ENCODE results near the gene SRMS.

Gene SRMS

DNA sequence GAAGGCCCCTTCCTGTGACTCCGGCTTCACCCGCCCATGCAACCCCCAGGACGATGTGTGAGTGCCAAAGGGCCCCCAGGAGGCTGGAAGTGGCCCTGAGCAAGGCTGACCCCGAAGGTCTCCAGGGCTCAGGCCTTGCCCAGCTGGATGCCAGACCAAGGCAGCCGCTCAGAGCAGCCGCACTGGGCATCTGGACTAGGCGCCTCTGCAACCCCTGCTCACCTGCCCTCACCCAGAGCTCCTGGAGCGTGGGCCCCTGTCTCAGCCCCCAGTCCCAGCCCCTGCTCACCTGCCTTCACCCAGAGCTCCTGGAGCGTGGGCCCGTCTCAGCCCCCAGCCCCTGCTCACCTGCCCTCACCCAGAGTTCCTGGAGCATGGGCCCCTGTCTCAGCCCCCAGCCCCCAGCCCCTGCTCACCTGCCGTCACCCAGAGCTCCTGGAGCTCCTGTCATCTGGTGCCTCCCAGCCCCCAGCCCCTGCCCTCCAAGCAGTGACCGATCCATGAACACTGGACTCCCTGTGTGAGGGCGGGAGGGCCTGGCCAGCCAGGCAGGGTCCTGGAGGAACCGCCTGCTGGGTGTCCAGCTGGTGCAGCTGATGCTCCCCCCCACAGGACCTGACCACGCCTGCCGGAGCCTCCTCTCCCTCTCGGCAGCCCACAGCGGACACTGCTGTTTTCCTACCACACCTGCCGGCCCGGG, 1.1 kb downstream of the SRMS start:
- TF ChIP-seq, protein P1, sequence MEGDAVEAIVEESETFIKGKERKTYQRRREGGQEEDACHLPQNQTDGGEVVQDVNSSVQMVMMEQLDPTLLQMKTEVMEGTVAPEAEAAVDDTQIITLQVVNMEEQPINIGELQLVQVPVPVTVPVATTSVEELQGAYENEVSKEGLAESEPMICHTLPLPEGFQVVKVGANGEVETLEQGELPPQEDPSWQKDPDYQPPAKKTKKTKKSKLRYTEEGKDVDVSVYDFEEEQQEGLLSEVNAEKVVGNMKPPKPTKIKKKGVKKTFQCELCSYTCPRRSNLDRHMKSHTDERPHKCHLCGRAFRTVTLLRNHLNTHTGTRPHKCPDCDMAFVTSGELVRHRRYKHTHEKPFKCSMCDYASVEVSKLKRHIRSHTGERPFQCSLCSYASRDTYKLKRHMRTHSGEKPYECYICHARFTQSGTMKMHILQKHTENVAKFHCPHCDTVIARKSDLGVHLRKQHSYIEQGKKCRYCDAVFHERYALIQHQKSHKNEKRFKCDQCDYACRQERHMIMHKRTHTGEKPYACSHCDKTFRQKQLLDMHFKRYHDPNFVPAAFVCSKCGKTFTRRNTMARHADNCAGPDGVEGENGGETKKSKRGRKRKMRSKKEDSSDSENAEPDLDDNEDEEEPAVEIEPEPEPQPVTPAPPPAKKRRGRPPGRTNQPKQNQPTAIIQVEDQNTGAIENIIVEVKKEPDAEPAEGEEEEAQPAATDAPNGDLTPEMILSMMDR (IDR thresholded peaks at IDR 0.05; ENCODE audit: low read depth, low read length) = no peak
- no peak overlapping the region for H3K4me3 ChIP-seq (ENCODE audit: low read depth, low read length)

DNA sequence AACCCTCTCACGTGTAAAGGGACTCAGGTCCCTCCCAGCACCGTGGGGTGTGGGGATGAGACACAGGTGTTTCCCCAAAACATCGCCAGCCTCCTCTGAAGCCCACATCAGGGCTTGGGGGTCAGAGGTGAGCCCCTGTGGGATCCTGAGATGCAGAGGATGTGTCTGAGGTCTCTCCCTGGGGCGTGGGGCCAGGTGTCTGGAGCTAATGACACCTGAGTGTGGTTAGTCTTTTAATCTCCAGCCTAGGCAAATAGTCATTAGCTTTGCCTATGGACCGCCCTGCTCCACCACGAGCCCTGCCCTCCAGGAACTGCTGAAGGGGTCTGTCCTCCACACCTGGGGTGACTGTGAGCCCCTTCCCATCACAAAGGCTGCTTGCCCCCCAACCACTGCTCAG, 1.7 kb downstream of the SRMS start:
- no peak overlapping the region for H3K4me3 ChIP-seq (ENCODE audit: low read depth, low read length)

DNA sequence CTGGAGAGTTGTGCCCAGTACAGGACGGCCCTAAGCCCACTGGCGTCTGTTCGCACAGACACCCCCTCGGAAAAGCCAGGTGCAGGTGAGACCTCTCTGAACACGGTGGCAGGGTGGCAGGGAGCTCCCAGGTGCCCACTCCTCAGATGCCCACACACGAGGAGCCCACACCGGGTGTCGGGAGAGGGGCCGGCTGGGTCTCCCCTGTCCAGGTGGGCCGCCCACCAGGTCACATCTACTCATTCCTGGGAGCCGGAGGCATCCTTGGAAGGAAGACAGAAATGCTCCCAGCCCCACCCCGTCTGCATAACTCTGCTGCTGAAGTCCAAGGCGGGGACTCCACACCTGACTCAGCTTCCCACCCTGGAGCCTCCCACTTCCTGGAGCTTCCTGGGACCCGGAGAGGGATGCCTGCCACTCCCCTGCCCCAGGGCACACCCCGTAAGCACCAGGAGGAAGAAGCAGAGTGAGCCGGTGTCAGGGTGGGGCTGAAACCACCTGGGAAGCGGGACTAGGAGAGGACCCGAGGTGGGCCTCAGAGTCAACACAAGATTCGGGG, 2.5 kb downstream of the SRMS start:
- TF ChIP-seq, protein P1 (IDR thresholded peaks at IDR 0.05; ENCODE audit: low read depth, low read length) = no peak
- H3K4me3 ChIP-seq (ENCODE audit: low read depth, low read length) = no peak overlapping the region

More for the DNA sequence above, 1.7 kb downstream of the SRMS start:
- TF ChIP-seq, protein P1 (IDR thresholded peaks at IDR 0.05; ENCODE audit: low read depth, low read length) = no peak

DNA sequence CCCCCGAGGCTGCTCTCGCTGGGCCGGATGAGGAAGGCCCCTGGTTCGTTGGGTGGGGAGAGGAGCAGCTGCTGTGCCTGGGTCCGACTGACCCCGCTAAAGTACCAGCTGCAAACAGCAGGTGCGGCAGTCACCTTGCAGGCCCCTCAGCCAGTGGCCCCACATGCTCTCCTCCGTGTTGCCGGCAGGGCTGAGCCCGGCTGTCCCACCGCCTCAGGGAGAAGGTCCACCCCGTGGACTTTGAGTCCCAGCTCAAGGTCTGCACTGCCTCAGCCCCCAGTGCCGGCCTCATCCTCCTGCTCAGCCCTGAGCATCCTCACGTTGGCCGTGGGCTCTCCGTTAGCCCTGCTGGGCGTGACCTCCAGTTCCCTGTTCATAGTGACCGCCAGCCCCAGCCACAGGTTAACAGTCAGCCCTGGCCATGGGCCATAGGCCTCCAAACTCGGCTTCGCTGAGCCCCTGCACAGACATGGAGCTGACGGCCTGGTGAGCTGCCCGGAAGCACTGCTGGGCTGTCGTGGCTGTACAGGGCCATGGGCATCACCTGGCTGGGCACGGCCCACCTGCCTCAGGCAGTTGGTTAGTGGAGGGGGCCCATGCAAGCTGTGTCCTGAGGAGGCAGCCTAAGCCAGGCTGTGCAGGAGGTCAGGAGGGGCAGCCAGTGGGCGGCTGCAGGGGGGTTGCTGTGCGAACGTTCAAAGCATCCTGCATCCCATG, 3.1 kb downstream of the SRMS start:
- TF ChIP-seq, protein P1 (IDR thresholded peaks at IDR 0.05; ENCODE audit: low read depth, low read length) = no peak
- no peak overlapping the region for H3K4me3 ChIP-seq (ENCODE audit: low read depth, low read length)

DNA sequence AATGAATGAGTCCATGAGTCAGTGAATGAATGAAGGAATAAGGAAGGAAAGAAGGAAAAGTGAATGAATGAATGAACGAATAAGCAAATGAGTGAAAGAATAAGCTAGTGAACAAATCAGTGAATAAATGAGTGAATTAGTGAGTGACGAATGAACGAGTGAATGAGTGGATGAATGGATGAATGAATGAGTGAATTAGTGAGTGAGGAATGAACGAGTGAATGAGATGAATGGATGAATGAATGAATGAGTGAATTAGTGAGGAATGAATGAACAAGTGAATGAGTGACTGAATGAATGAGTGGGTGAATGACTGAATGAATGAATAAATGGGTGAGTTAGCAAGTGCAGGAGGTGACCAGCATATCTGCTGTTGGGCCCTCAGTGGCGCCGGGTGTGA, 3.8 kb downstream of the SRMS start:
- TF ChIP-seq, protein P1 (IDR thresholded peaks at IDR 0.05; ENCODE audit: low read depth, low read length) = no peak
- H3K4me3 ChIP-seq (ENCODE audit: low read depth, low read length) = no peak overlapping the region

DNA sequence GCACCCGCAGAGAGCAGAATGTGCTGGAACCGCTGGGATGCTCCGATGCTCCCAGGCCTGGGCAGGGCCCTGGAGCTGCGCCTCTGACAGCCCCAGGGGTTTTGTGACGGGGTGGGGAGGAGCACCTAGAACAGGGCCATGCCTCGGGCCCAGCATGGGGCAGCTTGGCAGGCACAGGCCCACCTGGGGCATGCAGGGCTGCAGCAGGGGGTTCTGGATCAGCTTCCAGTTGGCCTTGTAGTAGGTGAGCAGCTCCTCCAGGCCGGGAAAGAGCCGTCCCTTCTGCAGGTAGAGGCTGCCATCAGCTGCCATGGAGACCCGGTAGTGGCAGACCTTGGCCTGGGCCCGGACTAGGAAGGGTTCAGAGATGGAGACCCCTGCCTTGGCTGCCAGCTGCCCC, 4.4 kb downstream of the SRMS start:
- TF ChIP-seq, protein P1 (IDR thresholded peaks at IDR 0.05; ENCODE audit: low read depth, low read length) = no peak

DNA sequence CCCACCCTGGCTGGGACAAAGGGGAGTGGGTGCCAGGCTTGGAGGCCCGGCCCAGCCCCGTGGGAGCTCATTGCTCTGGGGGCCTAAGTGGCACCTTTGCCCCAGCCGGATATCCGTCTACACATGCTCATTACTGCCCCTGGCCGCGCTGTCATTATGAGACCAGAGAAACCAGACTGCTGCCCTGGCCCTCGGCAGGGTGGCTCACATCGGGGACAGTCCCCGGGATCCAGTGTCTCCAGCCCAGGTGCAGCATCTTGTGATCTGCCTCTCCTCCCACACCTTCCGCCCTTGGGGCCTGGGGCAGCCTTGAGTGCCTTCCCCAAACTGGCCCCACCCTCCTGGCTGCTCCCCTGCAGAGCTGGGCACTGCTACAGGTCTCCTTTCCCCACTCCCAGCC, 4.9 kb downstream of the SRMS start:
- TF ChIP-seq, protein P1 (IDR thresholded peaks at IDR 0.05; ENCODE audit: low read depth, low read length) = no peak

More for the DNA sequence above, 4.4 kb downstream of the SRMS start:
- no peak overlapping the region for H3K4me3 ChIP-seq (ENCODE audit: low read depth, low read length)

More for the DNA sequence above, 4.9 kb downstream of the SRMS start:
- H3K4me3 ChIP-seq (ENCODE audit: low read depth, low read length) = no peak overlapping the region
